Upper lobe of left lung (tissue), 4 donors: Measurements from ENCODE around the gene TOR1B.

Source experiments
- CTCF ChIP-seq, 6 experiments: fragments of 450-650 bp in 4 of 6; fragments of 200-600 bp in 2 of 6; sonication (generic) in 2 of 6; IDR thresholded peaks; one replicate each; pipeline ENCODE4 v1.5.1; 2016 to 2019; ENCODE audit warnings: antibody characterized with exemption in 6 of 6
- EP300 ChIP-seq, 4 donors: sonication (generic); formaldehyde crosslinking; IDR thresholded peaks; one replicate each; pipeline ENCODE4 v1.5.1; 2017; ENCODE audit warnings: antibody characterized with exemption in 4 of 4, control low read depth in 2 of 4

- no peak for TF ChIP-seq EP300 (IDR thresholded peaks at IDR 0.05)
- no peak for TF ChIP-seq CTCF (IDR thresholded peaks at IDR 0.05)
Measured at GRCh38 chr9:129828969-129829368, 26.0 kb downstream of the TOR1B start.
